MG63 (cell line): ENCODE results near the gene ALAD. TPM values are rescaled to one million over a fixed set of nuclear protein-coding genes. Genes with fewer than 3 reads are reported as not detected.
"Not testable (repeated sequence)": the region's sequence is repeated elsewhere in the genome, so short reads cannot be mapped to it uniquely, and the experiment has no call there.

Experiments used
- DNase-seq: peaks from one replicate; pipeline ENCODE4 v3.0.0-alpha.2; 2020
- H3K27me3 ChIP-seq: fragments of 250-450 bp; sonication (Bioruptor Pico); 2 replicates; pipeline ENCODE4 v1.5.1; 2020; ENCODE audit warnings: mild to moderate bottlenecking, moderate library complexity
- H3K36me3 ChIP-seq: fragments of 250-450 bp; sonication (Bioruptor Pico); 2 replicates; pipeline ENCODE4 v1.5.1; 2020; ENCODE audit warnings: mild to moderate bottlenecking, moderate library complexity
- H3K4me3 ChIP-seq: fragments of 250-450 bp; sonication (Bioruptor Pico); 2 replicates; pipeline ENCODE4 v1.5.1; 2020; ENCODE audit warnings: mild to moderate bottlenecking, moderate library complexity
- H3K9me3 ChIP-seq: fragments of 250-450 bp; sonication (Bioruptor Pico); 2 replicates; pipeline ENCODE4 v1.5.1; 2020; ENCODE audit warnings: mild to moderate bottlenecking, moderate library complexity
- total RNA-seq: library from RNA; depleted of rRNA; stranded (reverse); fragments of >200 nt; shearing (Covaris generic); gene quantifications from 2 replicates; pipeline ENCODE4 v1.2.3, GENCODE V29; 2014; ENCODE audit warnings: low replicate concordance

Gene ALAD
- total RNA-seq, 1 experiment from 2014 or later = 14.8 TPM

- H3K4me3 ChIP-seq, H3K36me3 ChIP-seq, DNase-seq, H3K27me3 ChIP-seq, H3K9me3 ChIP-seq: not testable (repeated sequence)
Measured at GRCh38 chr9:113381441-113381840, 19.6 kb downstream of the ALAD start.

GRCh38 chr9:113380869-113381378 is 20.2 kb downstream of the ALAD start:
- no peaks in the 10 kb centered on the region for H3K36me3 ChIP-seq
- no peaks in the 10 kb centered on the region for H3K27me3 ChIP-seq
- H3K9me3 ChIP-seq = no peaks in the 10 kb centered on the region
- H3K4me3 ChIP-seq = no peak overlapping the region
- no peak for DNase-seq

GRCh38 chr9:113379829-113380210 is 21.3 kb downstream of the ALAD start:
- H3K27me3 ChIP-seq, DNase-seq, H3K36me3 ChIP-seq, H3K4me3 ChIP-seq, H3K9me3 ChIP-seq: not testable (repeated sequence)

- H3K36me3 ChIP-seq, H3K27me3 ChIP-seq, DNase-seq, H3K4me3 ChIP-seq, H3K9me3 ChIP-seq: not testable (repeated sequence)
Measured at GRCh38 chr9:113379094-113379828, 21.8 kb downstream of the ALAD start.

- no peaks in the 10 kb centered on the region for H3K27me3 ChIP-seq
- peak within 1 kb of the TSS; percentile 89 for H3K4me3 ChIP-seq
- peak; percentile 61 for DNase-seq
- no peaks in the 10 kb centered on the region for H3K9me3 ChIP-seq
- H3K36me3 ChIP-seq = peaks cover 5% of the 10 kb centered on the region; the same call in 1 of the 2 replicates
Measured at GRCh38 chr9:113376634-113377567, 24.2 kb downstream of the ALAD start, which contains the start of gene HDHD3. Gene HDHD3, minus strand, starts transcription at chr9:113376986. Its CDS starts 2,632 bp downstream, at chr9:113374354.

- Histone ChIP-seq H3K36me3 (peaks cover 5% of the 10 kb centered on the region; the same call in 1 of the 2 replicates), H3K27me3 (no peaks in the 10 kb centered on the region), H3K4me3 (no peak overlapping the region), H3K9me3 (no peaks in the 10 kb centered on the region)
- DNase-seq = no peak
Measured at GRCh38 chr9:113375057-113376023, 25.7 kb downstream of the ALAD start.

GRCh38 chr9:113373676-113374392 is 27.2 kb downstream of the ALAD start:
- Histone ChIP-seq H3K36me3 (peaks cover 5% of the 10 kb centered on the region; the same call in 1 of the 2 replicates), H3K27me3 (no peaks in the 10 kb centered on the region), H3K9me3 (no peaks in the 10 kb centered on the region), H3K4me3 (no peak overlapping the region)
- no peak for DNase-seq

GRCh38 chr9:113373256-113373655 is 27.8 kb downstream of the ALAD start:
- no peaks in the 10 kb centered on the region for H3K27me3 ChIP-seq
- H3K9me3 ChIP-seq = no peaks in the 10 kb centered on the region
- no peak overlapping the region for H3K4me3 ChIP-seq
- H3K36me3 ChIP-seq = peaks cover 5% of the 10 kb centered on the region; the same call in 1 of the 2 replicates
- no peak for DNase-seq

- Histone ChIP-seq H3K36me3 (peaks cover 5% of the 10 kb centered on the region; the same call in 1 of the 2 replicates), H3K4me3 (no peak overlapping the region), H3K27me3 (no peaks in the 10 kb centered on the region), H3K9me3 (no peaks in the 10 kb centered on the region)
- DNase-seq = no peak
Measured at GRCh38 chr9:113372059-113372458, 29.0 kb downstream of the ALAD start.

GRCh38 chr9:113370806-113371325 is 30.2 kb downstream of the ALAD start:
- Histone ChIP-seq H3K9me3 (no peaks in the 10 kb centered on the region), H3K36me3 (peaks cover 5% of the 10 kb centered on the region; the same call in 1 of the 2 replicates), H3K27me3 (no peaks in the 10 kb centered on the region), H3K4me3 (no peak overlapping the region)
- DNase-seq = no peak

- Histone ChIP-seq H3K36me3 (0 out of 2 replicates have a peak, but pooled peaks cover 2% of the 10 kb centered on the region), H3K4me3 (no peak overlapping the region), H3K27me3 (no peaks in the 10 kb centered on the region), H3K9me3 (no peaks in the 10 kb centered on the region)
- DNase-seq = no peak
Measured at GRCh38 chr9:113369855-113370140, 31.3 kb downstream of the ALAD start.

- Histone ChIP-seq H3K36me3 (no peaks in the 10 kb centered on the region), H3K27me3 (no peaks in the 10 kb centered on the region), H3K4me3 (no peak overlapping the region), H3K9me3 (no peaks in the 10 kb centered on the region)
- DNase-seq = no peak
Measured at GRCh38 chr9:113368982-113369854, 31.9 kb downstream of the ALAD start.

- H3K27me3 ChIP-seq = no peaks in the 10 kb centered on the region
- no peaks in the 10 kb centered on the region for H3K9me3 ChIP-seq
- H3K4me3 ChIP-seq = no peak overlapping the region
- H3K36me3 ChIP-seq = no peaks in the 10 kb centered on the region
- DNase-seq = no peak
Measured at GRCh38 chr9:113368348-113368981, 32.6 kb downstream of the ALAD start.

GRCh38 chr9:113365652-113366051 is 35.4 kb downstream of the ALAD start:
- H3K27me3 ChIP-seq, H3K36me3 ChIP-seq, H3K9me3 ChIP-seq, DNase-seq, H3K4me3 ChIP-seq: not testable (repeated sequence)
